WTC11 (cell line): ENCODE data around the gene MBD3L5.

Experiments used
- ATF2 ChIP-seq: sonication (generic); formaldehyde crosslinking; IDR thresholded peaks from 2 replicates; pipeline ENCODE4 v1.8.1; 2022; ENCODE audit warnings: low read depth, missing genetic modification reagents, borderline replicate concordance
- USF1 ChIP-seq: sonication (generic); formaldehyde crosslinking; IDR thresholded peaks from 2 replicates; pipeline ENCODE4 v1.8.0; 2022; ENCODE audit warnings: mild to moderate bottlenecking, missing genetic modification reagents

GRCh38 chr19:6987850-6988249, 42.5 kb upstream of the MBD3L5 start:
- TF ChIP-seq USF1 (CRISPR knock-in tag): no peak
- no peak for TF ChIP-seq ATF2 (CRISPR knock-in tag)
